ENCODE data around the gene MRPL50.

- TF ChIP-seq CTCF (IDR thresholded peaks at IDR 0.05; ENCODE audit: insufficient read depth, low read length): no peak
- no peak for TF ChIP-seq POLR2AphosphoS5 (IDR thresholded peaks at IDR 0.05; ENCODE audit: low read depth)
- TF ChIP-seq, protein P1, sequence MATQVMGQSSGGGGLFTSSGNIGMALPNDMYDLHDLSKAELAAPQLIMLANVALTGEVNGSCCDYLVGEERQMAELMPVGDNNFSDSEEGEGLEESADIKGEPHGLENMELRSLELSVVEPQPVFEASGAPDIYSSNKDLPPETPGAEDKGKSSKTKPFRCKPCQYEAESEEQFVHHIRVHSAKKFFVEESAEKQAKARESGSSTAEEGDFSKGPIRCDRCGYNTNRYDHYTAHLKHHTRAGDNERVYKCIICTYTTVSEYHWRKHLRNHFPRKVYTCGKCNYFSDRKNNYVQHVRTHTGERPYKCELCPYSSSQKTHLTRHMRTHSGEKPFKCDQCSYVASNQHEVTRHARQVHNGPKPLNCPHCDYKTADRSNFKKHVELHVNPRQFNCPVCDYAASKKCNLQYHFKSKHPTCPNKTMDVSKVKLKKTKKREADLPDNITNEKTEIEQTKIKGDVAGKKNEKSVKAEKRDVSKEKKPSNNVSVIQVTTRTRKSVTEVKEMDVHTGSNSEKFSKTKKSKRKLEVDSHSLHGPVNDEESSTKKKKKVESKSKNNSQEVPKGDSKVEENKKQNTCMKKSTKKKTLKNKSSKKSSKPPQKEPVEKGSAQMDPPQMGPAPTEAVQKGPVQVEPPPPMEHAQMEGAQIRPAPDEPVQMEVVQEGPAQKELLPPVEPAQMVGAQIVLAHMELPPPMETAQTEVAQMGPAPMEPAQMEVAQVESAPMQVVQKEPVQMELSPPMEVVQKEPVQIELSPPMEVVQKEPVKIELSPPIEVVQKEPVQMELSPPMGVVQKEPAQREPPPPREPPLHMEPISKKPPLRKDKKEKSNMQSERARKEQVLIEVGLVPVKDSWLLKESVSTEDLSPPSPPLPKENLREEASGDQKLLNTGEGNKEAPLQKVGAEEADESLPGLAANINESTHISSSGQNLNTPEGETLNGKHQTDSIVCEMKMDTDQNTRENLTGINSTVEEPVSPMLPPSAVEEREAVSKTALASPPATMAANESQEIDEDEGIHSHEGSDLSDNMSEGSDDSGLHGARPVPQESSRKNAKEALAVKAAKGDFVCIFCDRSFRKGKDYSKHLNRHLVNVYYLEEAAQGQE (IDR thresholded peaks at IDR 0.05; ENCODE audit: insufficient replicate concordance, low read depth): no peak
- no peak for TF ChIP-seq GABPA (IDR thresholded peaks at IDR 0.05; ENCODE audit: low read depth)
These were observed 17.3 kb downstream of the MRPL50 start for GRCh38 chr9:101381118-101381517.
